Esophagus squamous epithelium (tissue), 4 donors: Measurements from ENCODE around the gene PFKP.

Source experiments
- POLR2A ChIP-seq, 4 donors: fragments of 450-650 bp; IDR thresholded peaks; one replicate each; pipeline ENCODE4 v1.6.1; 2017; ENCODE audit warnings: antibody characterized with exemption in 4 of 4, mild to moderate bottlenecking in 4 of 4, moderate library complexity in 3 of 4
- TF ChIP-seq, protein P1 (sequence below), 6 experiments: fragments of 450-650 bp in 4 of 6; fragments of 200-600 bp in 2 of 6; sonication (generic) in 2 of 6; IDR thresholded peaks; one replicate each; pipeline ENCODE4 v1.5.1; 2016 to 2019; ENCODE audit warnings: antibody characterized with exemption in 6 of 6, mild to moderate bottlenecking in 4 of 6, moderate library complexity in 4 of 6

DNA sequence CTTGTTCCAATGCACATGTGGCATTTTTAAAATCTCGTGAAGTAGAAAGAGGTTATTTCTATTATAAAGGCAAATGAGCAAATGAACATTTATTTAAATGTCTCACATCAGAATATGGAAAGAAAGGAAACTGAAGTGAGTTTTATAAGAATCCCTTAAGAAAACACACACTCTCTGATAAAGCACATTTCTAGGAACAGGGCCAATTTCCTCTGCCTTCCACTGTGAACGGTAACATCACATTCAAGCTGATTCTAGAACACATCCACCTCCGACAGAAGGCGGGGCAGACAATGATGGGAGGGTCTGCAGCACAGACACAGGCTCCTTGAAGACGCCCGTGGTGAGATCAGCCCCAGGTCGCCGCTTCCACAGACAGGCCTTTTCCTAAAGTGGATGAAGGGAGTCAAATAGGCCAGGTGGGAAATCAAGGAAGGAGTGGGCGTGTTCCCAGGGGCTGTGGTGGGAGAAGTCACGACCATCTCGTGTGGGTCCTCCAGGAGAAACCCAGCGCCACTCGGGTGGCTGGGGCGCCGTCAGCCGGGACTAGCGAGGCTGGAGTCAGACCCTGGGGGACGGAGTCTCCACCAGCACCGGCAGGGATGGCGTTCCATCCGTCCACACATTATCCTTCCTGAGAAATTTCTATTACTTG, 74.1 kb downstream of the PFKP start:
- TF ChIP-seq, protein P1, sequence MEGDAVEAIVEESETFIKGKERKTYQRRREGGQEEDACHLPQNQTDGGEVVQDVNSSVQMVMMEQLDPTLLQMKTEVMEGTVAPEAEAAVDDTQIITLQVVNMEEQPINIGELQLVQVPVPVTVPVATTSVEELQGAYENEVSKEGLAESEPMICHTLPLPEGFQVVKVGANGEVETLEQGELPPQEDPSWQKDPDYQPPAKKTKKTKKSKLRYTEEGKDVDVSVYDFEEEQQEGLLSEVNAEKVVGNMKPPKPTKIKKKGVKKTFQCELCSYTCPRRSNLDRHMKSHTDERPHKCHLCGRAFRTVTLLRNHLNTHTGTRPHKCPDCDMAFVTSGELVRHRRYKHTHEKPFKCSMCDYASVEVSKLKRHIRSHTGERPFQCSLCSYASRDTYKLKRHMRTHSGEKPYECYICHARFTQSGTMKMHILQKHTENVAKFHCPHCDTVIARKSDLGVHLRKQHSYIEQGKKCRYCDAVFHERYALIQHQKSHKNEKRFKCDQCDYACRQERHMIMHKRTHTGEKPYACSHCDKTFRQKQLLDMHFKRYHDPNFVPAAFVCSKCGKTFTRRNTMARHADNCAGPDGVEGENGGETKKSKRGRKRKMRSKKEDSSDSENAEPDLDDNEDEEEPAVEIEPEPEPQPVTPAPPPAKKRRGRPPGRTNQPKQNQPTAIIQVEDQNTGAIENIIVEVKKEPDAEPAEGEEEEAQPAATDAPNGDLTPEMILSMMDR (IDR thresholded peaks at IDR 0.05) = no peak
- TF ChIP-seq POLR2A (IDR thresholded peaks at IDR 0.05) = no peak
